NCI-H510A treated with DMSO at 0.1 percent for 48 hours (cell line): ENCODE measurements around the gene TSPAN5.
"Not testable (repeated sequence)": the region's sequence is repeated elsewhere in the genome, so short reads cannot be mapped to it uniquely, and the experiment has no call there.

Experiments
- DNase-seq: peaks from one replicate; lab custom pipeline; 2025; lab: John Stamatoyannopoulos, UW

Gene TSPAN5

DNA sequence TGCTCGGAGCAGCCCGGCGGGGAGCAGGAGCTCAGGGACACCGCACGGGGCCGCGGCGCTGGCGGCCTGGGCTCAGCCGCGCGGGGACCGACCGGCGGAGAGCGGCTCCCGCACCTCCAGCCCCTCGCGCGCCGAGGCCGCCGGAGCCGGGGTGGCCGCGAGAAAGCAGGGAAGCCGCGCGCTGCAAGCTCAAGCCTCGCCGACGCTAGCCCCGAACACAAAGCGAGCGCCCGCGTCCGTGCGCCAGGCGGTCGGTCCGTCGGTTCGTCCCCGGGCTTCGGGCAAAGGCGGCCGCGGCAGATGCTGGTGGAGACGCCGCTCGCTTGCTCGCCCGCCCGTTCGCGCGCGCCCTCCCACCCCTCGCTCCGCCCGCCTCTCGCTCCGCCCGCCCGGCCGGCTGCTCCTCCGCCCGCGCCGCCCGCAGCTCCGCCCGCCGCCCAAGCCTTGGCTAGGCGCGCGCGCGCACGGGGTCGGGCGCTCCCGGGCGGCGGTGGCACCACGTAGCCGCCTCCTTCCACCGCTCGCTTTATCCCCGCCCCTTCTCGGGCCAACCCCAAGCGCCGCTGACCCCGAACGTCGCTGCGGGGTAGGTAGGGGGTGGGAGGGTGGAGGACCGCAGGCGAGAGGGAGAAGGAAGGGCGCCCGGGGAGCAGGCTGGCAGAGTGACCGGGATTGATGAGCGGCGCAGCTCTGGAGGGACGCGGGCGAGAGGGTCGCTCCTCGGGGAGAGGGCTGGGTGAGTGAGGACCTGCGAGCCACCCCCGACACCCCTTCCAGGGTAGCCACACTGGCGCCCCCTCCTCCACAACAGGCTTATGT is at the start of gene TSPAN5:
TSPAN5 (minus strand) TSS at position 325 of the 819 bp plus-strand sequence.
- DNase-seq = peak; percentile 73

DNA sequence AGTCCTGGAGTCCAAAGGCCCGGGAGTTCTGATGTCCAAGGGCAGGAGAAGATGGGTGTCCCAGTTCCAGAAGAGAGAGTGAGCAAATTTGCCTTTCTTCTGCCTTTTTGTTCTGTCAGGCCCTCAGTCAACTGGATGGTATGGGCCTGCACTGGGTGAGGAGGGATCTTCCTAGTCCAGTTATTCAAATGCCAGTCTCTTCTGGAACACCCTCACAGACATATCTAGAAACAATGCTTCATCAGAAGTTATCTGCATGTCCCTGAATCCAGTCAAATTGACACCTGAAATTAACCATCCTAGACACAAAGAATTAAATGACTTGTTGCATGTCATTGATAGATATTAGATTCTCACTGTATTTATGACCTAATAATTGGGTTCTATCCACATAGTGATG is 48.5 kb upstream of the TSPAN5 start:
- no peak for DNase-seq

DNA sequence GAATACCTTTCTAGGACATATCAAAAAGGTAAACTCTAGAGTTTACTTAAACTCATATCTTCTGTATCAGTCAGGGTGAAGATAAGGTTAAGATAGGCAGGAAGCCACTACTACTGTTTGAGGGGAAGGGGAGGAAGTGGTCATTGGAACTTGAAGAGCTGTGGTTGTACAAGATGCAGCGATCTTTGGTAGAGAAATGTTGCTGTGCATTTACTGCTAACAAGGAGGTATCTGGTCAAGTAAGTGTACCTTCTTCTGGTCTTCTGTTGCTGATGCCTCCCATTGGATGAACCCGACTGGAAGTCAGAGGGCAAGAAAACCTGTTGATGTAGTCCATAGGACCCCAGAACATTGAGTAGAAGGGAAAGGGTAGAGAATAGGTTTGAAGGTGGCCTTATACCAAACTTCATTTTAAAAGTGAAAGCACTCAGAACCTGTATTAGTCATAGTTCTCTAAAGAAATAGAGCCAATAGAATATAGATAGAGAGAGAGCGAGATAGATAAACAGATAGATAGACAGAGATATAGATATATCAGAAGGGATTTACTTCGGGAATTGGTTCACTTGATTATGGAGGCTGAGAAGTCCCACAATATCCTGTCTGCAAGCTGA is 47.9 kb upstream of the TSPAN5 start:
- DNase-seq = no peak

DNA sequence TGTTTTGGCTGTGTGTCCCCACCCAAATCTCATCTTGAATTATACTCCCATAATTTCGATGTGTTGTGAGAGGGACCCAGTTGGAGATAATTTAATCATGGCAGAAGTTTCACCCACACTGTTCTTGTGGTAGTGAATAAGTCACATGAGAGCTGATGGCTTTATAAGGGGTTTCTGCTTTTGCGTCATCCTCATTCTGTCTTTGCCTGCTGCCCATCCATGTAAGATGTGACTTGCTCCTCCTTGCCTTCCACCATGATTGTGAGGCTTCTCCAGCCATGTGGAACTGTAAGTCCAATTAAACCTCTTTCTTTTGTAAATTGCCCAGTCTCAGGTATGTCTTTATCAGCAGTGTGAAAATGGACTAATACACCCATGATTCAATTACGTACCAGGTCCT is 47.2 kb upstream of the TSPAN5 start:
- not testable (repeated sequence) for DNase-seq

DNA sequence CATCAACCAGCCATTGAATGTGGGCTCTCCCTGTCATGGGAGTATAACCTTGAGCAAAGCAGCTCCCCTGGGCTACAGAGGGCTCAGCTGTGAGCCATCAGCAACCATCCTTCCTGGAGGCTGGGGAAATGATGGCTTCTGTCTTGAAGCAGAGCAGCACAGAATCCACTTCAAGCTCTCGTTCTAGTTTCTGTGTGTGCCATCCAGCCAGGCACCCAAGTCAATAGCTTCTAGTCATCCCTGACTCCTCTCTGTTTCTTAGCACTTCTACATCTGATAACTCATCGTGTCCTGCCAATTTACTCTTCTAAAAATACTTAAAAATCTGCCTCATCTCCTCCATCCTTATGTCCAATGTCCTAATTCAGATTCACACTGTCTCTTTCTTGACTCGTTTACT is 42.2 kb upstream of the TSPAN5 start:
- DNase-seq = no peak

DNA sequence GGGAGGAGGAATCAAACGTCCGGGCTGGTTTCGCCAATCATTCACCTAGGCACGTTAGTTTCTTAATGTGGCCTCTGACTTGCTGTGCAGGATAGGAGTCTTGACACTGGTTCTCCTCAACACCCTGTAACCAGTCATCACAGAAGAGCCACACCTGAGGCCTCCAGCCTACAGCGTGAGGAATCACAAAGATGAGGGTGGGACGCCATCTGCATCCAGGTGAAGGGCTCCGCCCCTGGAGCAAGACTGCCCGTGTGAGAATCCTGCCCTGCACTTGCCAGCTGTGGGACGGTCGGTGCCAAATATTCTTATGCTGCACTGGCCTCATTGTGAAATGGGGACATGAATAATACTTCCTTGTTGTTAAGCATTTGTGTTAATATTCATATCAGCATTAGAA is 35.7 kb upstream of the TSPAN5 start:
- DNase-seq = no peak

DNA sequence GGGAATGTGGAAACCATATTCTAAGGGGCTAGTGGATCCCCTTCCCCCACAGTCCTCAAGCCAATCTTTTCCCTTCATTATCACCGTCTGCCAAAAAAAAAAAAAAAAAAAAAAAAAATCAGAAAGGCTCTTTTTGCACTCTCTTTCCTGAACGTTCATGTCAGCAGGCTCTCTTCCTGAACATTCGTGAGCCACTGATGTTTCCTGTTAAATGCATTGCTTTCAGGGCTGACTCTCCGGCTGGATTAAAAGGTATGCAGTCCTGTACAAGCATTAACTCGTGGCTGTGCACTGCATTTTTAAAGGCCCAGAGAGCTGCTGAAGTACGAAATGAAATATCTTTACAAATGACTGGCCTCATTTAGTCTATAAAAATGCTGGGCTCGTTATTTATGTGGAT is 34.0 kb upstream of the TSPAN5 start:
- DNase-seq = no peak

DNA sequence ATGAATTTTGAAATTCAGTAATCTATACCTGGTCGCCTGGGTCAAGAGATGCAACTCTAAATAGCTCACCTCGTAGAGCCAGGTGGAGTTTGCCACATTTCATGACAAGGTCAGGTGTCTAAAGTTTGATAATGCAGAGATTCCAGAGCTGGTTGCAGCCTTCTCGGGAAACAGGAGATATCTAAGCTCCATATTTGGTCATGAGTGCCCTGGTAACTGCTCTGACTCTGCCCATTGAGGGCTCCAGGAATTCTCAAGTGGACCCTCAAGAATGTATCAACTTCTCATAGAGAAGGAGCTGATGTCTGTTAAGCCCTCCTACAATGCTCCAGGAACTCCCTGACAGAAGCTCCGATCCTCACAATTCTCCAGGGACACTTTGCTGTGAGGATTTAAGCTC is 33.2 kb upstream of the TSPAN5 start:
- no peak for DNase-seq

DNA sequence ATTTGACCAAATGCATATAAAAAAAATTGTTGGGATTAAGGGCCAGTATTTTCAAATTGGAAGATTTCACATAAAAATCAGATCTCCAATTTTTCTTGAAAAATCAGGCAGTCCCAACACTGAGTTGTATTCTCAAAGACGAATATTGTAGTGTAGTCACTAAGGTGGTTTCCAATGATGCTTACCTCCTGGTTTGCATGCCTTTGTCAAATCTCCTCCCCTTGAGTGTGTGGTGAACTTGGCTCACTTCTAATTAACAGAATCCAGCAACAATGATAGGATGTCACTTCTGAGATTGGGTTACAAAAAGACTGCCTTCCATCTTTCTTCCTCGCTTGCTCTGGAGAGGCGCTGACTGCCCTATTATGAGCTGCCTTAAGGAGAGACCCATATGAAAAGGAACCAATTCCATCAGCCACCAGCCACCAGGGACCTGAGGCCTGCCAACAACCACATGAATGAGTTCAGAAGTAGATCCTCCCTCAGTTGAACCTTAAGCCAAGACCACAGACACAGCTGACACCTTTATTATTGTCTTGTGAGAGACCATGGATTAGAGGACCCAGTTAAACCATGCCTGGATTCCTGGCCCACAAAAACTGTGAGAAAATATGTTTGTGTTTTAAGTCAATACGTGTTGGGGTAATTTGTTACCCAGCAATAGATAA is 31.2 kb upstream of the TSPAN5 start:
- DNase-seq = no peak

DNA sequence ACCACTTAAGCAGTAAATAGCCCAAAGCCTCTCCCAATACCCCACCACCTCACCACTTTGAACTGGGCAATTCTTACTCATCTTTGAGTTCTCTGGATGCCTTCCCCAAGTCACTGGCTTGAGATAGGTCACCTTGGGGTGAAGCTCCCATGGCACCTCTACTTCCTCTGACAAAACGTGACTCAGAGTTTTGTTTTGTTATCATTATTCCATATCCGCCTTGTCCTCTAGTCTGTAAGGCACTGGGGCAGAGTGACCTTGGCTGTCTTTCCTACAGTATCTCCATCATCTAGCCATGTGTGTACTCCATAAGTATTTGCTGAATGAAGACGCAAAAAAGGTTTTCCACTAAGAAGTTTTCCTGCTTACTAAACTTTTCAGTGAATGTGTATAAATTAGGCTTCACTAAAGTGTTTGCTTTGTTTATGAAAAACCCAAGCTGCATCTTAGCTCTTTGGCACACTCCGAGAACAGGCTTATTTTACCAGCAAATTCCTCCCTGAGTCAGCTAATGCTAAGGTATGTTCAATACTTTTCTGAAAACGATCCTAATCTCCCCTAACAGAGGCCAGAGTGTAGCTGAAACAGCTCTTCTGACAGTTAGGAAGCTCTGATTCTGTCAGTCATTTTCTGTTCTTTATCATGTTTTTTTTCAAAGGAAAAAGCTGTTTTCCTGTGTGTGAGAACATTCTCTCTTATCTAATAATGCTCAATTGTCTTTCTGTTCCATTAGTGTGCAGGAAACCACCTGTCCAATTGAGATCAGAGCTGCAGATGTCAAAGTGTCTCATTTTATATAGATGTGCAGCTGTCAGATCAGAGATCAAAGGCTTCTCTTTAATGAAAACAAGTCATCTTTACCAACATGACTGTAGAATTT is 30.2 kb upstream of the TSPAN5 start:
- DNase-seq = no peak

DNA sequence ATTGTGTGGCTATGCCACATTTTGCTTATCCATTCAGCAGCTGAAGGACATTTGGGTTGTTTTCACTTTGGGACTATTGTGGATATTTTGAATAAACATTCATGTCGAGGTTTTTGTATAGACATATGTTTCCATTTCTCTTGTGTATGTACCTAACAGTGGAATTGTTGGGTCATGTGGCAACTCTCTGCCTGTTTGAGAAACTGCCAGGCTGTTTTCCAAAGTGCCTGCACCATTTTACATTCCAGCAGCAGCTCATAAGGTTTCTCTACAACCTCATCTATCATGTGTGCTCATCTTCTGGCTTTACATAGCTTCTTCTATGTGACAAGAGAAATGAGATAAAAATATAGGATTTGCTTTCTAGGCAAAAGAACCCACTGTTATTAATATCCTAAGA is 29.5 kb upstream of the TSPAN5 start:
- DNase-seq = no peak

DNA sequence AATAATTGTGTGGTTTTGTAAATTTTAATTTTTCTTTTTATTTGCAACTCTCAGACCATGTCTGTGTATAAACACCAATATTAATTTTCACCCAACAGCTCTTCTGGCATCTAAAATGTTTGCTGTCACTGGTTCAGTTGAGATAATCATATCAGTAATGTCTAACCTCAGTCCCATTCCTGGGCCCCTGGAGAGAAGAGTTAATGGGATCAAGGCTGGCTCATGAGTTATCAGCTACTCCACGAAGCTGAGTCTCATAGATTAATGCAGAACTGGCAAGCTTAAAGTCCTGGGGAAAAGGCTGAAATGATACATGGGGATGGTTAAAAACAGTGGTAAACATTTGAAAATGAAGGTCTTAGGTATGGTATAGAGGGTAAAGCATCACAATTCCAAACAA is 28.4 kb upstream of the TSPAN5 start:
- no peak for DNase-seq

DNA sequence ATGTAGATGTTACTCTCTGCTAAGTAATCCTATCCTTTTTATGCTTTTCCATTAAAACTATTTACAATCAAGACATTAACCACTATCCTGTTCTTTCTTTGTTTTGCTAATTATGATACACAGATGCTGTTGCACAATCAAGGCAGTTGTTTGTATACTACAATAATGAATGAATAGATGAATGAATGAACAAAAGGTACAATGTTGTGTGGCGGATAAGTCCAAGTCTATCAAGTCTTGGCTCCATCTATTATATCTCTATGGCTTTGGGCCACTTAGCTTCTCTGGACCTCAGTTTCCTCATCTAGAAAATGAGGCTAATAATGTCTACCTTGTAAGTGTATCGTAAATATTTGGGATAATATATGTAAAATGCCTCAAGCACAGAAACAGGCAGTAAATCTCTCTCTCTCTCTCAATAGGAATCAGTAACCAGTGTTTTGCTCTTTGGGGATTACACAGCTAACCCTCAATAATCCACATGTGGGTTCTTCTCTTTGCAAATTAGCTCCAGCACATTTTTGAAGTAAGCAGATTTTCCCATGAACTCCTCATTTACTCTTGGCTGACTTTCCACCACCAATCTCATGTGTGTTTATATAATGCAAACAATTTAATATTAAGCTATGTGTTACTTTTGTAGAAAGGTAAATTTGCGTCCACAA is 27.8 kb upstream of the TSPAN5 start:
- DNase-seq = no peak

DNA sequence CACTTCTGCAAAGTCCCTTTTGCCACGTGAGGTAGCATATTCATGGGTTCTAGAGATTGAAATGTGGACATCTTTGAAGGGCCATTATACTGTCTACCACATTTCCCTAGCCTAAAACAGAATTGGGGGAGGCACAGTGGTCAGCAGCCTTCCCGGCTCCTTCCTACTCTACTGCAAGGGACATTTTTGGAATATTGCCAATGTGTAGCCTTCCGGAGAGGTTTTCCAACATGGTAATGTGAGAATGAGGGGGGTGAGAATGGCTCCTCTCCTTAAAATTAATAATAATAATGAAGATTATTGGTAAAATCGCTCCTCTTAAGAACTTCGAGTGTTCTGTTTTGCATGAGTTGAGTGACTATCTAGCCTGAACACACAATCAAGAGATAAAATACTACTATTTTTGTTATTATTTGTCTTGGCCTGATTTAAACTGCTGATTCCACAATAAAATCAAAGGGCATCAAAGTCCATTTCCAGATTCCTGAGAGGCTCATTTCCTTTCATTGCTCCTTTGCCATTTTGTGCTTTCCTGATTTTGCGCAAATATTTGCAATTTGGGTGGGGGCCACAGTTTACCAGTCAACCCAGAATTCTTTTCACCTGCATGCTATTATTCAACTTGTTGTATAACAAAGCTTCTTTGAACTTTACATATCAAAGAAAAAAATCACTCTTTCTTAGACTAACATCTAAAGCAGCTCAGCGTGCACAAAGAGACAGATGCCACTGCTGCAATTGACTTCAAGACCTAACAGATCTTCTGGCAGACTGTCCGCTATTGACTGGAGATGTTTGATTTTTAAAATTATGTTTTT is 27.0 kb upstream of the TSPAN5 start:
- no peak for DNase-seq

DNA sequence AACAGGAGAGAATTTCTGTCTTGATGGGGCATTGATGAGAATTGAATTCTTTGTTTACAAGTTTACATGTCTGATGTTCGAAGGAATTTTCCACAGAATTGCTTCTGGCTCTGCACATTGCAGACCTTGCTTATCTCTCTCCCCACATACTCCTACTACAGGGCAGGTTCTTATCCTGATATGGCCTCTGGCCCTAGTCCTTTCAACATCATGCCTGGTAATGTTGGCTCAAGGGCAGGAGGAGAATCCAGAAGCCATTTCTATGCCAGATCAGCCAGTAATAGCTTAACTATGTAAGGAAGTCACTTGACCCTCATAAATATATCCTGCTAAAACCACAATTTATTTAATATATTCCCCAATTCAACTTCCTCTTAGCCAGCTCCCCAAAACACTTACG is 24.3 kb upstream of the TSPAN5 start:
- no peak for DNase-seq

DNA sequence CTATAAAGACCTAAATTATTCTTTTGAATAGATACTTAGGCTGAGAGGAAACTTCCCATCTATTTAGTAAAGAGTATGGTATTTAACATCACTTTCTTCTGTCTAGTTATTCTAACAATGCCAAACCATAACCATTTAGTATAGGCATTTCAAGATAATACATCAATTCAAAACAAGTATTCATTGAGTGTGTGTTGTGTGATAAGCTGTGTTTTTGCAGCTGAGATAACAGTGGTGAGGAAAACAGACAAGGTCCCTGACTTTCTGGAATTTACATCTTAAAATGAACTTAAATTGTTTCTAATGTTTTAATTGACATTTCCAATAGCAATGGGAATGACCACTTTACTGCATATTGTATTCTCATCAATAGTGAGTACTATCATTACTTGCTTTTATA is 22.4 kb upstream of the TSPAN5 start:
- DNase-seq = no peak

DNA sequence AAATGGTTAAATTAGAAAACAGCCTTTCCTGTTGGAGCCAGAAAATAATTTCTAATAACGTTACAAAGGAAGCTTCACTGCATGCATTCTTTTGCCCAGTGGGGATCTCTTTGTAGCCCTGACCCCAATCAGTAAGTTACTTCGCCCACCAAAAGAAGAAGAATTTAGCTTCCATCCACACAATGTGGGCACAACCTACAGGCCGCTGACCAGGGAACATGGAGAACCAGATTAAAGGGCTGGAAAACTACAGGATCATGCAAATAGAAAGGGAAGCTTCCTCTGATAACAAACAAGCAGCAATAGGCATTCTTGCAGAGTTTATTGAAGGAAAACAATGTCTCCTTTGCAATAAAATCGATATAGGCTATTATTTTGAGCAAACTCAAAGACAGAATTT is 21.3 kb upstream of the TSPAN5 start:
- no peak for DNase-seq

DNA sequence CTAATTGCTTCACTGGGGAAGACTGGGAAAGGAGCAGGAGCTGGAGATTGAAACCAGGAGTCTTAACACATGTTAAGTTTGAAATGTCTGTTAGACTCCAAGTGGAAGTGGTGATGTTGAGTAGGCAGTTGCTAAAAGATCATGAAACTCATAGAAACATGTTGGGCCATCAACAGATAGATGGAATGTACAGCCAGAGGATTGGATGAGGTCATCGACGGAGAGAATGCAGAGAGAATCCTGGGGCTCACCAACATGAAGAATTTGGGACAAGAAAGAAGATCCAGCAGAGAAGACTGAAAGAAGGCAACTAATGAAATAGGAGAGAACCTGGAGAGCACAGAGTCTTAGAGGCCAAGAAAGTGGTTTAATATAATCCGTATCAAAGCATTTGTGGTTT is 19.4 kb upstream of the TSPAN5 start:
- DNase-seq = no peak

DNA sequence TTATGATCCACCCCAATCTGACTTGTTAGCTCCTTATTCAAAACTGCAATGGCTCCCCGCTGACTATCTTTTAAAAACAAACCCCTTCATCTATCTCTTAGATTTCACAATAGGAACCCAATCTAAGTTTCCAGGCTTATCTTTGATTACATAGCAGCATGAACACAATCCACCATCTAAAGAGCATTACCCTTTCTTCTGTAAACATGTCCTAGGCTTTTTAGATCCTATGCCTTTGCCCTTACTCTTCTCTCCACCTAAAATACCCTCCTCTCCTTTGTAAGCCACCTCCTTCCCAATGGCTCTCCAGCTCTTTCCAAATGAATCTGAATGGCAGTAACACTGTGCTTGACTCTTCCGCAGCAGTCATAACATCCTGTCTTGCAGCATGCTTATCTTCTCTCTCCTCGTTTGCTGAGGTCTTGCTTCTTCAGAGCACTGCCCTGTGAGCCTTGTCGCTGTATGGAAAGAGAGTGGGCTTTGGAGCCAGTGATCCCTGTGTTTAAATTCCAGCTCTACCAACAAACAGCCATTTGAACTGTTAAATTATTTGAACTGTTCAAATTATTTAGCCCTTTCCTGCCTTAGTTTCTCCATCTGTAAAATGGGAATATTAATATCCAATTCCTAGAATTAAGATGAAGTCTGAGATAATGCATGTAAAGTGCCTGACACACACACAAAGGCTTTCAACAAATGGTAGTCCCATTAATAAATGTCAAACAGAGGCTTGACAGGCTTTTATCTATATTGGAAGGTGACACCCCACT is 16.2 kb upstream of the TSPAN5 start:
- DNase-seq = no peak

DNA sequence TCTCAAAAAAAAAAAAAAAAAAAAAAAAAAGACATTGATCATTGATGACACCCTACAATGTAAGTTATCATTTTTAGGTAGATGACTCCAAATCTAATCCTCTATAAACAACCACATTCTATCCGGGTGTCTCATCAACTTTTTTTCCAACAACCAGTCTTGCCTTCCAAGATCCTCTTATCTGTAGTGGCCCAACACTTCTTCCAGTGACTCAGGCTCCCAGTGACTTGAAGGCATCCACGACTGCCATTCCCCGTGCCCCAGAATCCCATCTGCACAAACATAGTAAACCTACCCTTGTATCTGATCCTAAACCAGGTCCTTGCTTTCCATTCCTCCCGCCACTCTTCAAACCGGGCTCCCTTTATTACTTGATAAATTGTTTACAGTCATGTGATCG is 15.6 kb upstream of the TSPAN5 start:
- DNase-seq = no peak
